HG03039 (cell line): ENCODE measurements around the gene KREMEN2.
"Not testable (repeated sequence)": the region's sequence is repeated elsewhere in the genome, so short reads cannot be mapped to it uniquely, and the experiment has no call there.

ENCODE experiments used
- ATAC-seq: cut with Tn5 transposase; IDR thresholded peaks from one replicate; pipeline ENCODE4 v1.9.1; 2021; ENCODE audit warnings: mild to moderate bottlenecking, moderate library complexity; ENCODE audit not compliant: unreplicated experiment

Gene KREMEN2

GRCh38 chr16:2938206-2938605 lies 25.9 kb upstream of the KREMEN2 start:
- no peak for ATAC-seq

- ATAC-seq: no peak
Measured at GRCh38 chr16:2939968-2940367, 24.1 kb upstream of the KREMEN2 start.

GRCh38 chr16:2942045-2942444 lies 22.0 kb upstream of the KREMEN2 start:
- no peak for ATAC-seq

- not testable (repeated sequence) for ATAC-seq
Measured at GRCh38 chr16:2943716-2944115, 20.4 kb upstream of the KREMEN2 start.

GRCh38 chr16:2946649-2947048 lies 17.4 kb upstream of the KREMEN2 start:
- ATAC-seq: no peak

- ATAC-seq: no peak
Measured at GRCh38 chr16:2948807-2949704, 15.0 kb upstream of the KREMEN2 start.

- no peak for ATAC-seq
Measured at GRCh38 chr16:2949705-2950352, 14.2 kb upstream of the KREMEN2 start.

- ATAC-seq: no peak
Measured at GRCh38 chr16:2950353-2950724, 13.7 kb upstream of the KREMEN2 start.

GRCh38 chr16:2950773-2951172 lies 13.3 kb upstream of the KREMEN2 start:
- no peak for ATAC-seq

- ATAC-seq: no peak
Measured at GRCh38 chr16:2952679-2953078, 11.4 kb upstream of the KREMEN2 start.

- ATAC-seq: no peak
Measured at GRCh38 chr16:2953706-2954627, 10.1 kb upstream of the KREMEN2 start.

- ATAC-seq: no peak
Measured at GRCh38 chr16:2954656-2955381, 9.3 kb upstream of the KREMEN2 start.

GRCh38 chr16:2955438-2955778 lies 8.7 kb upstream of the KREMEN2 start:
- no peak for ATAC-seq

- no peak for ATAC-seq
Measured at GRCh38 chr16:2955779-2956578, 8.1 kb upstream of the KREMEN2 start.

GRCh38 chr16:2956579-2956956 lies 7.5 kb upstream of the KREMEN2 start:
- no peak for ATAC-seq

- ATAC-seq: no peak
Measured at GRCh38 chr16:2959206-2959605, 4.9 kb upstream of the KREMEN2 start.

GRCh38 chr16:2960183-2961010 lies 3.7 kb upstream of the KREMEN2 start:
- no peak for ATAC-seq

- ATAC-seq: no peak
Measured at GRCh38 chr16:2962334-2963073, 1.6 kb upstream of the KREMEN2 start.
